ENCODE measurements around the gene KCNQ1OT1.
"Not testable (repeated sequence)": the region's sequence is repeated elsewhere in the genome, so short reads cannot be mapped to it uniquely, and the experiment has no call there.

KCNQ1OT1 gene

DNA sequence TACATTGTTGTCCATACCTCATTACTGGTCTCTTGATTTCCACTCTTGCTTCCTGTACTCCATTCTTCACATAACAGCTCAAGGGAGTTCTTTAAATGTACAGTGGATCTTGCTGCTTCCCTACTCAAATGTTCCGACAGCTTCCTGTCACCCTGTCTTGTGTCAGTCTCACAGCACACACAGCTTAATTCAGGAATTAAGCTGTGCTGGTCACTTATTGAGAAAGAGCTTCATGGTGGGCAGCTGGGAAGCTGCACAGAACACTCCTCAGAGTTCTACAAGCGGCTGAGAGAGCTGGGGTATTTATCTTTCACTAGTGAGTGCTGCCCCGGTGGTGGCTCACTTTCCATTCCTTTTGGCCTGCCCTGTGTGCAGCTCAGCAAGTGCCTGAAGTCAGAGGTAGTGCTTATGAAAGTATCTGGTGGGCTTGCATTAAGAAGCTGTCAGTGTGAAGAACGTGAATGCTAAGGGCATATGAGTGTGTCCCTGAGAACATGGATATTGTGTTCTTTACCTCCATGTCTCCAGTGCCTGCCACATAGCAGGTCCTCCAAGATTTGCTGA, 48.7 kb downstream of the KCNQ1OT1 start:
- DNase-seq (ENCODE audit: low read depth in 1 of 2, low spot score in 1 of 2): no peak
- in situ Hi-C loops (cut with HindIII; ENCODE audit: low pct_unique_long_range_greater_than_20kb, low sequenced_read_pairs): no loop called here
- TF ChIP-seq JUND (IDR thresholded peaks at IDR 0.05; ENCODE audit: low read depth): no peak

DNA sequence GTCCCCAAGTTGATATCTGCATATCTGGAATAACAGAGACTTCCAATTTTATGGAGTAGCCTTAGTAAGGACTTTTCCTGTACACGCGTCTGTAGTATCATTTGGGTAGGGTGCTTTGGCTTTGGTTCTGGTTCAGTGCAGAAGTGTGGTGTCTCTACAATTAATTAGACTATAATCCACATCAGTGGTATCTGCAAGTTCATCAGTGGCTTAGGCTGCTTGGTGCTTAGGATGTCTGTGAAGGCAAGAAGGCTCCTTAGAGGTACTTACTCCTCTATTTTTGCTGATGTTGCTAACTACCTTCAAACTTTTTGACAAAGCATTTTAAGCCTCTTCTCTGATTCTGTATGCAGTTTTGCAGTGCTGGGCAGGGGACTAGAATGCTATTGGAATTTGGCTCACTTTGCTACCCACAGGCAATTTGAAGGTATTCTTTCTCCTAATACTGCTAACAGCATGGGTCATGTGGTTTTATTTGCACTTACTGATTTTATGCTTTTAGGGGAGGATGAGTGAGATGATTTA, 49.4 kb downstream of the KCNQ1OT1 start:
- DNase-seq (ENCODE audit: low read depth in 1 of 2, low spot score in 1 of 2): no peak
- in situ Hi-C loops (cut with HindIII; ENCODE audit: low pct_unique_long_range_greater_than_20kb, low sequenced_read_pairs): no loop called here
- no peak for TF ChIP-seq JUND (IDR thresholded peaks at IDR 0.05; ENCODE audit: low read depth)

- in situ Hi-C loops (cut with HindIII; ENCODE audit: low pct_unique_long_range_greater_than_20kb, low sequenced_read_pairs): no loop called here
- no peak for TF ChIP-seq JUND (IDR thresholded peaks at IDR 0.05; ENCODE audit: low read depth)
- no peak for DNase-seq (ENCODE audit: low read depth in 1 of 2, low spot score in 1 of 2)
Measured at GRCh38 chr11:2649848-2650247, 49.9 kb downstream of the KCNQ1OT1 start.

DNA sequence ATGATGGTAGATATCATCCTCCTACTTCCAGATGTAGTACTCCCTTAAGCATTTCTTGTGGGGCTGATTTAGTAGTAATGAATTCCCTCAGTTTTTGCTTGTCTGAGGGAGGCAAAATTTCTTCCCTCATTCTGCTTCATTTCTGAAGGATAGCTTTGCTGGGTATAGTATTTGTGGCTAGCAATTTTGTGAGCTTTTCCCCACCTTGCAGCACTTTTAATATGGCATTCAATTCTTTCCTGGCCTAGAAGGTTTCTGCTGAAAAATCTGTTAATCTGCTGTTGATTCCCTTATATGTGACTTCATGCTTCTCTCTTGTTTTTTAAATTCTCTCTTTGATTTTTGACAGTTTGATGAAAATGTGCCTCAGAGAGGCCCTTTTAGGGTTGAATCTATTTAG, 50.4 kb downstream of the KCNQ1OT1 start:
- DNase-seq (ENCODE audit: low read depth in 1 of 2, low spot score in 1 of 2): no peak
- in situ Hi-C loops (cut with HindIII; ENCODE audit: low pct_unique_long_range_greater_than_20kb, low sequenced_read_pairs): no loop called here
- TF ChIP-seq JUND (IDR thresholded peaks at IDR 0.05; ENCODE audit: low read depth): no peak

DNA sequence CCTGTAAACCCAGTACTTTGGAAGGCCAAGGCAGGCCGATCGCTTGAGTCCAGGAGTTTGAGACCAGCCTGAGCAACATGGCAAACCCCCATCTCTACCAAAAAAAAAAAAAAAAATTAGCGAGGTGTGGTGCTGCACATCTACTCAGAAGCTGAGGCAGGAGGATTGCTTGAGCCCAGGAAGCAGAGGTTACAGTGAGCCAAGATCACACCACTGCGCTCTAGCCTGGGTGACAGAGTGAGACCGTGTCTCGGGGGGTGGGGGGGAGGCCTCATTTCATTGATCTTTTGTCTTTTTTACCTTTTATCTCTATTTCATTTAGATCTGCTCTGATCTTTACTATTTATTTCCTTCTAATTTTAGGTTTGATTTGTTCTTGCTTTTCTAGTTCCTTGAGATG, 51.8 kb downstream of the KCNQ1OT1 start:
- no peak for TF ChIP-seq JUND (IDR thresholded peaks at IDR 0.05; ENCODE audit: low read depth)
- no peak for DNase-seq (ENCODE audit: low read depth in 1 of 2, low spot score in 1 of 2)
- in situ Hi-C loops (cut with HindIII; ENCODE audit: low pct_unique_long_range_greater_than_20kb, low sequenced_read_pairs): no loop called here

DNA sequence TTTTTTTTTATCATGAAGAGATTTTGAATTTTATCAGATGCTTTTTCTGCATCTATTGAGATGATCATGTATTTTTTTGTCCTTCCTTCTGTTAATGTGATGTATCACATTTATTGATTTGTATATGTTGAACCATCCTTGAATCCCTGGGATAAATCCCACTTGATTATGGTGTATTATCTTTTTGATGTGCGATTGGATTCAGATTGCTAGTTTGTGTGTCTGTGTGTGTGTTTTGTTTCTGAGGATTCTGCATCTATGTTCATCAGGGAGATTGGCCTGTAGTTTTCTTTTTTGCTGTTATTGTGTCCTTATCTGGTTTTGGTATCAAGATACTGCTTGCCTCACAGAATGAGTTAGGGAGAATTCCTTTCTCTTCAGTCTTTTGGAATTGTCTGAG, 52.6 kb downstream of the KCNQ1OT1 start:
- DNase-seq (ENCODE audit: low read depth in 1 of 2, low spot score in 1 of 2): no peak
- in situ Hi-C loops (cut with HindIII; ENCODE audit: low pct_unique_long_range_greater_than_20kb, low sequenced_read_pairs): no loop called here
- no peak for TF ChIP-seq JUND (IDR thresholded peaks at IDR 0.05; ENCODE audit: low read depth)

DNA sequence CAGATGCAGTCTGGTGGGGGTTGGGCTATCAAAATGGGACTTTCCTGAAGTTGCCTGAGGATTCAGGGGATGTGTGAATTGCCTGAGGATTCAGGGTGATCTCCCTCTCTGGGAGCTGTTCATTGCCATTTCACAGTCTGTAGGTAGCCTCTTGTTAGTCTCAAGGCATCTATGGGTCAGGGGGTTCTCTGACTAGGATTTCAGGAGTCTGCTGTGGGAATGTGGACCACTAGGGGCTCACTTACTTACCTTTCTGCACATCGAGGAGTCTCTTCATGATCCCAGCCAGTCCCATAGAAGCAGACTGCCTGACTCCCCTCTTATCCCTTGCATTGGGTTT, 54.0 kb downstream of the KCNQ1OT1 start:
- in situ Hi-C loops (cut with HindIII; ENCODE audit: low pct_unique_long_range_greater_than_20kb, low sequenced_read_pairs): no loop called here
- TF ChIP-seq JUND (IDR thresholded peaks at IDR 0.05; ENCODE audit: low read depth): no peak
- DNase-seq (ENCODE audit: low read depth in 1 of 2, low spot score in 1 of 2): no peak

GRCh38 chr11:2644844-2645778, 54.7 kb downstream of the KCNQ1OT1 start:
- DNase-seq (ENCODE audit: low read depth in 1 of 2, low spot score in 1 of 2): no peak
- in situ Hi-C loops (cut with HindIII; ENCODE audit: low pct_unique_long_range_greater_than_20kb, low sequenced_read_pairs): no loop called here
- TF ChIP-seq JUND (IDR thresholded peaks at IDR 0.05; ENCODE audit: low read depth): no peak

- DNase-seq (ENCODE audit: low read depth in 1 of 2, low spot score in 1 of 2): no peak
- in situ Hi-C loops (cut with HindIII; ENCODE audit: low pct_unique_long_range_greater_than_20kb, low sequenced_read_pairs): no loop called here
- no peak for TF ChIP-seq JUND (IDR thresholded peaks at IDR 0.05; ENCODE audit: low read depth)
Measured at GRCh38 chr11:2643746-2644145, 56.0 kb downstream of the KCNQ1OT1 start.

DNA sequence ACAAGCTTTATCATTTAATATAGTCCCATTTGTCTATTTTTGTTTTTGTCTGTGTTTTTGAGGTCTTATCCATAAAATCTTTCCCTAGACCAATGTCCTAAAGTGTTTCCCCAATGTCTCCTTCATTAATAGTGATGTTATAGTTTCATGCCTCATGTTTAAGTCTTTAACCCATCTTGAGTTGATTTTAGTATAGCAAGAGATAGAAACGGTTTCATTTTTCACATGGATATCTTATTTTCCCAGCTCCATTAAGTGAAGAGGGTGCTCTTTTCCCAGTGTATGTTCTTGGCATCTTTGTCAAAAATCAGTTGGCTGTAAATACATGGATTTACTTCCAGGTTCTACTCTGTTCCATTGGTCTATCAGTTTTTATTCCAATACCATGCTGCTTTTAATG, 58.2 kb downstream of the KCNQ1OT1 start:
- no peak for TF ChIP-seq JUND (IDR thresholded peaks at IDR 0.05; ENCODE audit: low read depth)
- in situ Hi-C loops (cut with HindIII; ENCODE audit: low pct_unique_long_range_greater_than_20kb, low sequenced_read_pairs): no loop called here
- no peak for DNase-seq (ENCODE audit: low read depth in 1 of 2, low spot score in 1 of 2)

DNA sequence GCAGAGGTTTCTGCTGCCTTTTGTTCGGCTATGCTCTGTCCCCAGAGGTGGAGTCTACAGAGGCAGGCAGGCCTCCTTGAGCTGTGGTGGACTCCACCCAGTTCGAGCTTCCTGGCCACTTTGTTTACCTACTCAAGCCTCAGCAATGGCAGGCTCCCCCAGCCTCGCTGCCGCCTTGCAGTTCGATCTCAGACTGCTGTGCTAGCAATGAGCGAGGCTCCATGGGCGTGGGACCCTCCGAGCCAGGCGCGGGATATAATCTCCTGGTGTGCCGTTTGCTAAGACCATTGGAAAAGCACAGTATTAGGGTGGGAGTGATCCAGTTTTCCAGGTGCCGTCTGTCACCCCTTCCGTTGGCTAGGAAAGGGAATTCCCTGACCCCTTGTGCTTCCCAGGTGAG, 60.0 kb downstream of the KCNQ1OT1 start:
- in situ Hi-C loops (cut with HindIII; ENCODE audit: low pct_unique_long_range_greater_than_20kb, low sequenced_read_pairs): not testable (repeated sequence)

GRCh38 chr11:2631161-2631560, 68.6 kb downstream of the KCNQ1OT1 start:
- no peak for DNase-seq (ENCODE audit: low read depth in 1 of 2, low spot score in 1 of 2)
- in situ Hi-C loops (cut with HindIII; ENCODE audit: low pct_unique_long_range_greater_than_20kb, low sequenced_read_pairs): no loop called here
- no peak for TF ChIP-seq JUND (IDR thresholded peaks at IDR 0.05; ENCODE audit: low read depth)

More for the DNA sequence above, 60.0 kb downstream of the KCNQ1OT1 start:
- not testable (repeated sequence) for DNase-seq (ENCODE audit: low read depth in 1 of 2, low spot score in 1 of 2)

GRCh38 chr11:2630679-2631078, 69.1 kb downstream of the KCNQ1OT1 start:
- DNase-seq (ENCODE audit: low read depth in 1 of 2, low spot score in 1 of 2): no peak
- in situ Hi-C loops (cut with HindIII; ENCODE audit: low pct_unique_long_range_greater_than_20kb, low sequenced_read_pairs): no loop called here
- no peak for TF ChIP-seq JUND (IDR thresholded peaks at IDR 0.05; ENCODE audit: low read depth)
